HEK293 (cell line): ENCODE results near the gene GFOD1.

Experiments used
- BCL11A ChIP-seq: fragments of 450-650 bp; formaldehyde crosslinking; IDR thresholded peaks from 2 replicates; pipeline ENCODE4 v1.5.1; 2016; ENCODE audit warnings: low read depth, missing biosample characterization, missing genetic modification characterization
- SETDB1 ChIP-seq: IDR thresholded peaks from one replicate; pipeline ENCODE4 v1.6.1; 2017; ENCODE audit warnings: mild to moderate bottlenecking, low read length, moderate library complexity, mixed read lengths; ENCODE audit not compliant: insufficient read length
- SP2 ChIP-seq: fragments of 450-650 bp; formaldehyde crosslinking; IDR thresholded peaks from 2 replicates; pipeline ENCODE4 v1.5.1; 2016; ENCODE audit warnings: missing biosample characterization, missing genetic modification characterization
- ZNF114 ChIP-seq: fragments of 450-650 bp; formaldehyde crosslinking; IDR thresholded peaks from 2 replicates; pipeline ENCODE4 v1.5.0; 2017; ENCODE audit warnings: missing biosample characterization, missing genetic modification characterization
- ZNF175 ChIP-seq: fragments of 450-650 bp; formaldehyde crosslinking; IDR thresholded peaks from 2 replicates; pipeline ENCODE4 v1.5.1; 2016; ENCODE audit warnings: missing biosample characterization, missing genetic modification characterization
- ZNF2 ChIP-seq: fragments of 450-650 bp; formaldehyde crosslinking; IDR thresholded peaks from 2 replicates; pipeline ENCODE4 v1.5.1; 2016; ENCODE audit warnings: missing biosample characterization, missing genetic modification characterization
- ZNF623 ChIP-seq: fragments of 450-650 bp; formaldehyde crosslinking; IDR thresholded peaks from 2 replicates; pipeline ENCODE4 v1.5.1; 2016; ENCODE audit warnings: missing biosample characterization, missing genetic modification characterization
- TF ChIP-seq, protein P1 (sequence below): fragments of 450-650 bp; formaldehyde crosslinking; IDR thresholded peaks from 2 replicates; pipeline ENCODE4 v1.5.1; 2016; ENCODE audit warnings: missing biosample characterization, missing genetic modification characterization
- TF ChIP-seq, protein P2 (sequence below): fragments of 450-650 bp; formaldehyde crosslinking; IDR thresholded peaks from 2 replicates; pipeline ENCODE4 v1.5.1; 2016; ENCODE audit warnings: missing biosample characterization, missing genetic modification characterization

DNA sequence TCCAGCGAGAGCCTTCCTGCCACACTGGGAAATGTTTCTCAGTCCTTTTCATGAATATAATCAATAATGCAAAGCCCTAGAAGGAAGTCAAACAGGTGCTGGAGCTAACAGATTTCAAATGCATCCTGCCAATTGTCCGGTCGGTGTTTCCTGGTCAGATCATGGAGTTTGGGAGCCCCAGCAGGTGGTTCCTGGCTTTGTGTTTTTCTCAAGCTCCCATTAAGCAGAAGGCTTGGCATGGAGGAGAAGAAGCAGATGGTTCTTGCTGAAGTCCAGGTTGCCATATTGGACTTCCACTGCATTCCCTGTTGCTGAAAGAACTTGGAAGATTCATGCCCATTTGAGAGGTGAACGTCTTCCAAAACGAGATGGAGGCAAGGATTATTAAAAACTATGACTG, 68.6 kb downstream of the GFOD1 start:
- TF ChIP-seq, protein P1, sequence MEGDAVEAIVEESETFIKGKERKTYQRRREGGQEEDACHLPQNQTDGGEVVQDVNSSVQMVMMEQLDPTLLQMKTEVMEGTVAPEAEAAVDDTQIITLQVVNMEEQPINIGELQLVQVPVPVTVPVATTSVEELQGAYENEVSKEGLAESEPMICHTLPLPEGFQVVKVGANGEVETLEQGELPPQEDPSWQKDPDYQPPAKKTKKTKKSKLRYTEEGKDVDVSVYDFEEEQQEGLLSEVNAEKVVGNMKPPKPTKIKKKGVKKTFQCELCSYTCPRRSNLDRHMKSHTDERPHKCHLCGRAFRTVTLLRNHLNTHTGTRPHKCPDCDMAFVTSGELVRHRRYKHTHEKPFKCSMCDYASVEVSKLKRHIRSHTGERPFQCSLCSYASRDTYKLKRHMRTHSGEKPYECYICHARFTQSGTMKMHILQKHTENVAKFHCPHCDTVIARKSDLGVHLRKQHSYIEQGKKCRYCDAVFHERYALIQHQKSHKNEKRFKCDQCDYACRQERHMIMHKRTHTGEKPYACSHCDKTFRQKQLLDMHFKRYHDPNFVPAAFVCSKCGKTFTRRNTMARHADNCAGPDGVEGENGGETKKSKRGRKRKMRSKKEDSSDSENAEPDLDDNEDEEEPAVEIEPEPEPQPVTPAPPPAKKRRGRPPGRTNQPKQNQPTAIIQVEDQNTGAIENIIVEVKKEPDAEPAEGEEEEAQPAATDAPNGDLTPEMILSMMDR = no peak
- TF ChIP-seq SP2 (tag by site-specific recombination) (no peak), ZNF2 (tag by site-specific recombination) (no peak), ZNF175 (tag by site-specific recombination) (no peak), BCL11A (no peak), SETDB1 (no peak), ZNF114 (tag by site-specific recombination) (no peak), ZNF623 (no peak)
- TF ChIP-seq, protein P2, sequence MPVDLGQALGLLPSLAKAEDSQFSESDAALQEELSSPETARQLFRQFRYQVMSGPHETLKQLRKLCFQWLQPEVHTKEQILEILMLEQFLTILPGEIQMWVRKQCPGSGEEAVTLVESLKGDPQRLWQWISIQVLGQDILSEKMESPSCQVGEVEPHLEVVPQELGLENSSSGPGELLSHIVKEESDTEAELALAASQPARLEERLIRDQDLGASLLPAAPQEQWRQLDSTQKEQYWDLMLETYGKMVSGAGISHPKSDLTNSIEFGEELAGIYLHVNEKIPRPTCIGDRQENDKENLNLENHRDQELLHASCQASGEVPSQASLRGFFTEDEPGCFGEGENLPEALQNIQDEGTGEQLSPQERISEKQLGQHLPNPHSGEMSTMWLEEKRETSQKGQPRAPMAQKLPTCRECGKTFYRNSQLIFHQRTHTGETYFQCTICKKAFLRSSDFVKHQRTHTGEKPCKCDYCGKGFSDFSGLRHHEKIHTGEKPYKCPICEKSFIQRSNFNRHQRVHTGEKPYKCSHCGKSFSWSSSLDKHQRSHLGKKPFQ (tag by site-specific recombination) = no peak
